Upper lobe of left lung (tissue), 6 donors: ENCODE measurements around the gene TBPL2. TPM values are rescaled to one million over a fixed set of nuclear protein-coding genes. Genes with fewer than 3 reads are reported as not detected.

Experiments
- ATAC-seq, 2 donors: fragments of 200-7000 bp; cut with Tn5 transposase; one replicate each; pipeline ENCODE4 v1.9.1; 2022; ENCODE audit warnings: mild to moderate bottlenecking in 2 of 2, moderate library complexity in 2 of 2; ENCODE audit not compliant: low FRiP score in 2 of 2
- DNase-seq, 2 donors: peaks; one replicate each; pipeline ENCODE4 v3.0.0-alpha.2; 2019 to 2020
- H3K27ac ChIP-seq, 4 donors: fragments of 200-600 bp; sonication (generic); one replicate each; pipeline ENCODE4 v1.5.1; 2016 to 2019
- H3K27me3 ChIP-seq, 4 donors: fragments of 200-600 bp; sonication (generic); one replicate each; pipeline ENCODE4 v1.5.1; 2017 to 2019
- H3K36me3 ChIP-seq, 4 donors: fragments of 200-600 bp; sonication (generic); one replicate each; pipeline ENCODE4 v1.5.1; 2016 to 2019
- H3K4me1 ChIP-seq, 4 donors: fragments of 200-600 bp; sonication (generic); one replicate each; pipeline ENCODE4 v1.5.1; 2018 to 2019
- H3K4me3 ChIP-seq, 4 donors: fragments of 200-600 bp; sonication (generic); one replicate each; pipeline ENCODE4 v1.5.1; 2017 to 2019; ENCODE audit warnings: mild to moderate bottlenecking in 2 of 4, moderate library complexity in 1 of 4
- H3K9me3 ChIP-seq, 4 donors: fragments of 200-600 bp; sonication (generic); one replicate each; pipeline ENCODE4 v1.5.1; 2018 to 2019
- EP300 ChIP-seq, 4 donors: sonication (generic); formaldehyde crosslinking; IDR thresholded peaks; one replicate each; pipeline ENCODE4 v1.5.1; 2017; ENCODE audit warnings: antibody characterized with exemption in 4 of 4, control low read depth in 2 of 4
- POLR2A ChIP-seq, 4 donors: fragments of 450-650 bp; IDR thresholded peaks; one replicate each; pipeline ENCODE4 v1.5.1; 2016 to 2017; ENCODE audit warnings: antibody characterized with exemption in 4 of 4, mild to moderate bottlenecking in 2 of 4
- POLR2AphosphoS5 ChIP-seq, 2 donors: sonication (generic); formaldehyde crosslinking; IDR thresholded peaks; one replicate each; pipeline ENCODE4 v1.5.1; 2017; ENCODE audit warnings: antibody characterized with exemption in 2 of 2
- WGBS, 2 donors: methylation state at CpG; one replicate each; pipeline ENCODE4 v1.1.5; 2017 to 2018; 5-methylcytosine and 5-hydroxymethylcytosine counted together
- total RNA-seq, 6 donors: library from RNA; depleted of rRNA in 4 of 6; stranded (reverse); fragments of >200 nt in 4 of 6; gene quantifications; one replicate each; pipeline versions ENCODE4 v1.1.0 to v1.2.1, GENCODE V29; 2016 to 2021
- TF ChIP-seq, protein P1 (sequence below), 6 experiments: fragments of 450-650 bp in 4 of 6; fragments of 200-600 bp in 2 of 6; sonication (generic) in 2 of 6; IDR thresholded peaks; one replicate each; pipeline ENCODE4 v1.5.1; 2016 to 2019; ENCODE audit warnings: antibody characterized with exemption in 6 of 6
- donor health status: DM: no; HTN: no; CAD: no; lungs with moderate emphysema.
- donor health status: DM: no; HTN: yes; CAD: no; lungs with severe emphysema.

Gene TBPL2
- total RNA-seq, 6 donors from 2014 or later: not detected

DNA sequence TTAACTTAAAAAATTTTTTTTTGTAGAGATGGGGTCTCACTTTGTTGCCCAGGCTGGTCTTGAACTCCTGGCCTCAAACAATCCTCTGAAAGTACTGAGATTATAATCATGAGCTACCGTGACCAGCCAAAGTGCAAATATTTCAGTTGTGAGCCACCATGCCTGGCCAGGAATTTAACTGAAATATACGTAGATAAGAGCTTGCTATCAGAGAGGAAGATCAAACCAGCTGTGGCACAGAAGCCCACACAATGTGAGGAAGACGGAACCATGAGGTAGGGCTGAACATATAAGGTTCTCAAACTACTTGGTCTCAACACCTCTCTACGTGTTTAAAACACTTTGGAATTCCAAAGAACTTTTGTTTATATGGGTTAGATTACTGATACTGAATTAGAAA, 57.9 kb downstream of the TBPL2 start:
- Histone ChIP-seq H3K4me3 (no peak overlapping the region), H3K36me3 (peaks cover 8 to 71% (median 39%) of the 10 kb centered on the region in 4 donors), H3K27me3 (no peaks in the 10 kb centered on the region), H3K9me3 (no peaks in the 10 kb centered on the region), H3K4me1 (no peaks in the 10 kb centered on the region), H3K27ac (no peak overlapping the region)
- no peak for ATAC-seq
- no peak for TF ChIP-seq POLR2AphosphoS5 (IDR thresholded peaks at IDR 0.05)
- no peak for TF ChIP-seq EP300 (IDR thresholded peaks at IDR 0.05)
- TF ChIP-seq, protein P1, sequence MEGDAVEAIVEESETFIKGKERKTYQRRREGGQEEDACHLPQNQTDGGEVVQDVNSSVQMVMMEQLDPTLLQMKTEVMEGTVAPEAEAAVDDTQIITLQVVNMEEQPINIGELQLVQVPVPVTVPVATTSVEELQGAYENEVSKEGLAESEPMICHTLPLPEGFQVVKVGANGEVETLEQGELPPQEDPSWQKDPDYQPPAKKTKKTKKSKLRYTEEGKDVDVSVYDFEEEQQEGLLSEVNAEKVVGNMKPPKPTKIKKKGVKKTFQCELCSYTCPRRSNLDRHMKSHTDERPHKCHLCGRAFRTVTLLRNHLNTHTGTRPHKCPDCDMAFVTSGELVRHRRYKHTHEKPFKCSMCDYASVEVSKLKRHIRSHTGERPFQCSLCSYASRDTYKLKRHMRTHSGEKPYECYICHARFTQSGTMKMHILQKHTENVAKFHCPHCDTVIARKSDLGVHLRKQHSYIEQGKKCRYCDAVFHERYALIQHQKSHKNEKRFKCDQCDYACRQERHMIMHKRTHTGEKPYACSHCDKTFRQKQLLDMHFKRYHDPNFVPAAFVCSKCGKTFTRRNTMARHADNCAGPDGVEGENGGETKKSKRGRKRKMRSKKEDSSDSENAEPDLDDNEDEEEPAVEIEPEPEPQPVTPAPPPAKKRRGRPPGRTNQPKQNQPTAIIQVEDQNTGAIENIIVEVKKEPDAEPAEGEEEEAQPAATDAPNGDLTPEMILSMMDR (IDR thresholded peaks at IDR 0.05): no peak
- no peak for TF ChIP-seq POLR2A (IDR thresholded peaks at IDR 0.05)
- WGBS, 2 donors: 86 to 87% methylated on average over 4 of the region's 4 CpGs
- DNase-seq: no peak

DNA sequence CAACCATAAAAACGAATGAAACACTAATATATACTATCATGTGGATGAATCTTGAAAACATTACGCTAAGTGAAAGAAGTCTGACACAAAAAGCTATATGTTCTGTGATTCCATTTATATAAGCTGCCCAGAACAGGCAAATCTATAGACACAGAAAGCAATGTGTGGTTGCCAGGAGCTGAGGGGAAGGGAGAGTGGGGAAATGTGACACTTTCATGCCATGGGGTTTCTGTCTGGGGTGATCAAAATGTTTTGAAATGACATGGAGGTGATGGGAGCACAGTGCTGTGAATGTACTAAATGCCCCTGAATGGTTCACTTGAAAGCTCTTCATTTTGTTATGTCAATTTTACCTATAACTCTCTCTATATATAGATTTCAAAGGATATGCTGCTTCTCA, 58.9 kb downstream of the TBPL2 start:
- H3K4me1 ChIP-seq: no peaks in the 10 kb centered on the region
- no peaks in the 10 kb centered on the region for H3K9me3 ChIP-seq
- DNase-seq: no peak
- WGBS, 2 donors: 90 to 92% methylated on average over 2 of the region's 2 CpGs
- TF ChIP-seq, protein P1 (IDR thresholded peaks at IDR 0.05): no peak
- TF ChIP-seq POLR2AphosphoS5 (IDR thresholded peaks at IDR 0.05): no peak
- TF ChIP-seq POLR2A (IDR thresholded peaks at IDR 0.05): no peak
- TF ChIP-seq EP300 (IDR thresholded peaks at IDR 0.05): no peak
- H3K27me3 ChIP-seq: no peaks in the 10 kb centered on the region
- no peak overlapping the region for H3K27ac ChIP-seq
- no peak overlapping the region for H3K4me3 ChIP-seq
- ATAC-seq: no peak
- H3K36me3 ChIP-seq: peaks cover 8 to 80% (median 42%) of the 10 kb centered on the region in 4 donors

DNA sequence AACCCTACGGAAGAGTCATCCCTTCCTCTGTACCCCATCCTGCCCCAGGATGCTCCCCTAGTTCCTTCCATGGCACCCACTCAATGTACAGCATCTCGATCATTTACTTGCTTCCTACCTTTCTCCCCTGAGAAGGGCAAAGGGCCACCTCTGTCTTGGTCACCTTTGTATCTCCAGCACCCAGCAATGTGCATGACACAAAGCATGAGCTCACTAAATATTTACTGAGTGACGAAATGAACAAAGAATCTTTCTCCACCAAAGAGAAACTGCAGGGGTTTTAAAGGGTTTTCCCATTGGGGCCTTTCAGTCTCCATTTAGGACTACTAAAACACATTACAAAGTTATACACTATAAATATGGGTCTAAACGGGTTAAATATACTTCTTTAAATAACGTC, 59.4 kb downstream of the TBPL2 start:
- H3K4me3 ChIP-seq: no peak overlapping the region
- H3K36me3 ChIP-seq: peaks cover 8 to 85% (median 46%) of the 10 kb centered on the region in 4 donors
- H3K27ac ChIP-seq: no peak overlapping the region
- no peak for TF ChIP-seq POLR2A (IDR thresholded peaks at IDR 0.05)
- TF ChIP-seq EP300 (IDR thresholded peaks at IDR 0.05): no peak
- TF ChIP-seq, protein P1 (IDR thresholded peaks at IDR 0.05): no peak
- no peak for TF ChIP-seq POLR2AphosphoS5 (IDR thresholded peaks at IDR 0.05)
- H3K9me3 ChIP-seq: no peaks in the 10 kb centered on the region
- DNase-seq (no peak), ATAC-seq (no peak)
- no peaks in the 10 kb centered on the region for H3K4me1 ChIP-seq
- no peaks in the 10 kb centered on the region for H3K27me3 ChIP-seq
- 88 to 89% methylated on average over 5 of the region's 5 CpGs for WGBS, 2 donors

DNA sequence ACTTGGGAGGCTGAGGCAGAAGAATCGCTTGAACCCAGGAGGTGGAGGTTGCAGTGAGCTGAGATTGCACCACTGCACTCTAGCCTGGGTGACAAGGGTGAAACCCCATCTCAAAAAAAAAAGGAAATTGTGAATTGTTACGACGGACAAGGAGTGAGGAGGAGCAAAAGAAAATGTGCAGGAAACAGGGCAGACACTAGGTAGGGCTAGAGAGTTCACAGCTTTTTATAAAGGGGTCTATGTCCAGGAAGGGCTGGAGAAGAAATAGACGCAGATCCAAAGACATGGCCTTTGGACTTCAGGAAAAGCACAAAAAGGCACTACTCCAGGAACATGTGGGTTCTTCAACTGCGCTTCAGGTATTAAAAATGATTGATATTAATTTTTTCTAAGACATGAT, 63.2 kb downstream of the TBPL2 start:
- H3K4me3 ChIP-seq: no peak overlapping the region
- TF ChIP-seq, protein P1 (IDR thresholded peaks at IDR 0.05): no peak
- TF ChIP-seq POLR2A (IDR thresholded peaks at IDR 0.05): no peak
- TF ChIP-seq EP300 (IDR thresholded peaks at IDR 0.05): no peak
- no peak for TF ChIP-seq POLR2AphosphoS5 (IDR thresholded peaks at IDR 0.05)
- 91 to 94% methylated on average over 5 of the region's 5 CpGs for WGBS, 2 donors

DNA sequence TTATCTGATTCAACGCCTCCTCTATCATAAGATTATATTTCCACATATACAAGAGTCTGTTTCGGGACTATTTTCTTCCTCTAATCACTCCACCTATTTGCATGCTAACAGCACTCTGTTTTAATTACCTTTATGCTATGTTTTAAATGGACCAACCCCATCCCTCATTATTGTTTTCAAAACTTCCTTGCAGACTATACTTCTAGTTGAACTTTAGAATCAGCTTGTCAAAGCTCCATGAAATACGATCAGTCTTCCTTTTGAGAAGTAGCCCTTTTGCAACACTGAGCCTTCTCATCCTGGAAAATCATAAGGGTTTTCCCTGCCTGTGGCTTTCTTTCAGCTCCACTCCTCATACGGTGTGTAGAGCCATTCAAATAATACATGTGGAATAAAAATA, 65.6 kb downstream of the TBPL2 start:
- ATAC-seq (no peak), DNase-seq (no peak)
- peaks cover 5 to 58% (median 21%) of the 10 kb centered on the region in 4 donors for H3K36me3 ChIP-seq
- H3K27me3 ChIP-seq: no peaks in the 10 kb centered on the region
- WGBS, 2 donors: 94% methylated on average over 4 of the region's 4 CpGs
- H3K4me3 ChIP-seq: no peak overlapping the region
- TF ChIP-seq POLR2A (IDR thresholded peaks at IDR 0.05) (no peak), POLR2AphosphoS5 (IDR thresholded peaks at IDR 0.05) (no peak), EP300 (IDR thresholded peaks at IDR 0.05) (no peak)
- TF ChIP-seq, protein P1 (IDR thresholded peaks at IDR 0.05): no peak
- H3K4me1 ChIP-seq: no peaks in the 10 kb centered on the region
- H3K9me3 ChIP-seq: no peaks in the 10 kb centered on the region
- no peak overlapping the region for H3K27ac ChIP-seq

More for the DNA sequence above, 63.2 kb downstream of the TBPL2 start:
- ATAC-seq (no peak), DNase-seq (no peak)
- H3K36me3 ChIP-seq: peaks cover 8 to 75% (median 34%) of the 10 kb centered on the region in 4 donors
- H3K4me1 ChIP-seq: no peaks in the 10 kb centered on the region
- H3K9me3 ChIP-seq: no peaks in the 10 kb centered on the region
- H3K27me3 ChIP-seq: no peaks in the 10 kb centered on the region
- H3K27ac ChIP-seq: no peak overlapping the region
